K562 (cell line): ENCODE results near the gene ISYNA1. TPM values are rescaled to one million over a fixed set of nuclear protein-coding genes. Genes with fewer than 3 reads are reported as not detected.

Experiments used
- BRCA1 ChIP-seq, 2 experiments: fragments of 450-650 bp in 1 of 2; sonication (generic) in 1 of 2; formaldehyde crosslinking in 1 of 2; IDR thresholded peaks; 2 replicates each; pipeline versions ENCODE4 v1.5.0 to v1.6.1; 2017 to 2020; ENCODE audit warnings: mild to moderate bottlenecking in 1 of 2, missing genetic modification reagents in 1 of 2
- CCNT2 ChIP-seq: IDR thresholded peaks from 2 replicates; pipeline ENCODE4 v1.6.1; 2011; ENCODE audit warnings: borderline replicate concordance, low read depth, mild to moderate bottlenecking, moderate library complexity, mixed read lengths, low read length; ENCODE audit not compliant: insufficient read length; ENCODE audit errors: extremely low read depth
- CREB1 ChIP-seq, 2 experiments: sonication (generic) in 1 of 2; formaldehyde crosslinking in 1 of 2; IDR thresholded peaks; 2 replicates each; pipeline versions ENCODE4 v1.6.1 to v1.8.0; 2012 to 2022; ENCODE audit warnings: inconsistent platforms in 1 of 2, mild to moderate bottlenecking in 1 of 2, missing genetic modification reagents in 1 of 2, moderate library complexity in 1 of 2
- GTF2F1 ChIP-seq: IDR thresholded peaks from 2 replicates; pipeline ENCODE4 v1.6.1; 2011; ENCODE audit warnings: low read depth, low read length, improper control_type of control experiment
- MAZ ChIP-seq, 2 experiments: fragments of 450-650 bp in 1 of 2; sonication (generic) in 1 of 2; formaldehyde crosslinking; IDR thresholded peaks in 1 of 2; conservative IDR thresholded peaks in 1 of 2; 2 replicates each; pipeline versions ENCODE4 v1.4.0 to v1.5.0; 2020; ENCODE audit warnings: mild to moderate bottlenecking in 1 of 2, missing genetic modification reagents in 1 of 2
- MIER1 ChIP-seq: fragments of 450-650 bp; IDR thresholded peaks from 2 replicates; pipeline ENCODE4 v1.6.1; 2016; ENCODE audit warnings: antibody characterized with exemption, mild to moderate bottlenecking, low read depth
- MLLT1 ChIP-seq, 2 experiments: fragments of 450-650 bp; IDR thresholded peaks; 2 replicates each; pipeline ENCODE4 v1.6.1; 2016
- NFYB ChIP-seq: IDR thresholded peaks from 2 replicates; pipeline ENCODE4 v1.6.1; 2011; ENCODE audit warnings: mild to moderate bottlenecking, moderate library complexity; ENCODE audit not compliant: insufficient read length; ENCODE audit errors: extremely low read depth
- POLR2AphosphoS2 ChIP-seq: IDR thresholded peaks from 2 replicates; pipeline ENCODE4 v1.6.1; 2012; ENCODE audit warnings: low read length, improper control_type of control experiment
- RAD51 ChIP-seq: fragments of 450-650 bp; IDR thresholded peaks from 2 replicates; pipeline ENCODE4 v1.7.1; 2016; ENCODE audit warnings: low read depth, mild to moderate bottlenecking, borderline replicate concordance
- SAFB2 ChIP-seq: fragments of 200-400 bp; formaldehyde crosslinking; IDR thresholded peaks from 2 replicates; pipeline ENCODE4 v1.6.1; 2018; ENCODE audit warnings: borderline replicate concordance, low read length, low read depth, moderate library complexity; ENCODE audit not compliant: severe bottlenecking
- TARDBP ChIP-seq: fragments of 450-650 bp; IDR thresholded peaks from 2 replicates; pipeline ENCODE4 v1.6.1; 2016
- TCF7 ChIP-seq: sonication (generic); IDR thresholded peaks from 2 replicates; pipeline ENCODE4 v1.6.1; 2016; ENCODE audit warnings: antibody characterized with exemption, borderline replicate concordance
- TEAD2 ChIP-seq: fragments of 450-650 bp; IDR thresholded peaks from 2 replicates; pipeline ENCODE4 v1.6.1; 2016; ENCODE audit warnings: missing genetic modification characterization, control low read depth, missing compliant biosample characterization
- TSC22D4 ChIP-seq: fragments of 450-650 bp; IDR thresholded peaks from 2 replicates; pipeline ENCODE4 v1.6.1; 2016; ENCODE audit warnings: missing genetic modification characterization, missing biosample characterization, control low read depth
- ZNF121 ChIP-seq: sonication (generic); formaldehyde crosslinking; conservative IDR thresholded peaks from 2 replicates; pipeline ENCODE4 v1.8.0; 2022; ENCODE audit warnings: missing genetic modification reagents
- ZNF217 ChIP-seq: sonication (generic); formaldehyde crosslinking; IDR thresholded peaks from 2 replicates; pipeline ENCODE4 v1.8.0; 2022; ENCODE audit warnings: mild to moderate bottlenecking, missing genetic modification reagents
- ZNF324 ChIP-seq: fragments of 250-450 bp; sonication (Bioruptor Pico); IDR thresholded peaks from 2 replicates; pipeline ENCODE4 v1.4.0; 2020; ENCODE audit warnings: mild to moderate bottlenecking
- polyA plus RNA-seq, 8 experiments: library from polyadenylated mRNA; depleted of rRNA in 4 of 8; stranded (reverse) in 5 of 8; unstranded in 3 of 8; fragments of >200 nt; fragmentation: Nextera tagmentation in 2 of 8; fragmentation: Illumina TruSeq in 1 of 8; extraction: Ambion mirVana in 2 of 8; extraction: Trizol in 1 of 8; gene quantifications; 2 replicates each; pipeline versions ENCODE4 v1.2.1 to v1.2.3, GENCODE V29; 2011 to 2014; ENCODE audit warnings: inconsistent platforms in 1 of 8, missing spikeins in 1 of 8
- total RNA-seq, 7 experiments: library from RNA; depleted of rRNA in 6 of 7; stranded (reverse); fragments of >200 nt in 6 of 7; fragmentation: Illumina TruSeq in 2 of 7; extraction: Trizol in 2 of 7; gene quantifications; 2 replicates each; pipeline versions ENCODE4 v1.2.1 to v1.2.3, GENCODE V29; 2011 to 2021; ENCODE audit warnings: low replicate concordance in 1 of 7
- TF ChIP-seq, protein P1 (sequence below), 2 experiments: fragments of 450-650 bp in 1 of 2; sonication (generic) in 1 of 2; formaldehyde crosslinking in 1 of 2; IDR thresholded peaks in 1 of 2; conservative IDR thresholded peaks in 1 of 2; 2 replicates each; pipeline versions ENCODE4 v1.6.1 to v1.8.1; 2016 to 2023; ENCODE audit warnings: mild to moderate bottlenecking in 2 of 2, moderate library complexity in 2 of 2, inconsistent platforms in 1 of 2, missing genetic modification reagents in 1 of 2
- TF ChIP-seq, protein P2 (sequence below): fragments of 250-450 bp; sonication (Bioruptor Pico); IDR thresholded peaks from 2 replicates; pipeline ENCODE4 v1.5.0; 2021; ENCODE audit warnings: mild to moderate bottlenecking, borderline replicate concordance
- TF ChIP-seq, protein P3 (sequence below): sonication (generic); formaldehyde crosslinking; IDR thresholded peaks from 2 replicates; pipeline ENCODE4 v1.9.0; 2022; ENCODE audit warnings: mild to moderate bottlenecking, missing genetic modification reagents

The ISYNA1 gene
- total and polyA plus RNA-seq, 9 of the 15 experiments (the other 6 are each of a cell fraction or from before 2014, with no cell fraction given) = 21.8 to 460 (median 93.2) TPM

DNA sequence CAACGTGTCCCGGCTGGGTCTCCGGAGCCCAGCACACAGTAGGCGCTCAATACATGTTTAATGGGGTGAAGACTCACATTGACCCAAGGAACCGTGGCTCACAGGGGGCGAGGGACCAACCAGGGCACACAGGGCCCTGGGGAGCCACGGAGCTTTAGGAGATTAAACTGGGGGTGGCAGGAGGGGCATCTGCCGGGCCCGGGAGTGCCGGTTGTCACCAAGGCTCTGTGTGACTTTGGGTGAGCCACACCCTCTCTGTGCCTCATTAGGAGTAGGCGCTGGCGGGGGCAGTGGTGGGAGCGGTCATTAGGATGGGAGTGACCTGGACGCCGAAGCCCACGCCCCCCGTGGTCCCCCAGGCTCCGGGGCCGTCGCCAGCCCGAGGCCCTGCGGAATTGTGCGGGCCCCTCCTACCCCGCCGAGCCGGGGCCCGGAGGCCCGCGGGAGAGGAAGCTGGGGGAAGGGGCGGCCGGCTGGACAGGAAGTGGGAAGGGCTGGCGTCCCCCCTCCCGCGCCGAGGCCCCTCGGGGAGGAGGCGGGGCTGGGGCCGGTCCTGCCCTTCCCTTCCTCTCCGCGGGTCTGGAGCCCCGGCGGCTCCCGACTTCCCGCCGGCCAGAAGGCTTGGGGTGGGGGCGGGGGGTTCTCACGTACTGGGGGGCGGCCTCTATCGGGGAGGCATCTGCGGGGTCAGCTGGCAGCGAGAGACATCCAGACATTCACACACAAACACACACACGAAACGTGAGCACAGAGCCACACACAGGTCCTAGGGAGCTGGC lies 20.5 kb downstream of the ISYNA1 start (continued):
- TF ChIP-seq BRCA1 (IDR thresholded peaks at IDR 0.05) (no peak), BRCA1 (CRISPR knock-in tag; IDR thresholded peaks at IDR 0.05) (no peak), CCNT2 (peak; percentile 84), MAZ (CRISPR knock-in tag; conservative IDR thresholded peaks at IDR 0.05 in 1 of 2, IDR thresholded peaks at IDR 0.05 in 1 of 2) (peak; percentile 87 to 92), MIER1 (peak; percentile 36; the same call in 1 of the 2 replicates), TSC22D4 (tag) (no peak), NFYB (no peak), ZNF121 (CRISPR knock-in tag) (no peak), ZNF217 (CRISPR knock-in tag) (no peak), CREB1 (IDR thresholded peaks at IDR 0.05) (no peak; the same call in 1 of the 2 replicates), CREB1 (CRISPR knock-in tag; IDR thresholded peaks at IDR 0.05) (no peak), GTF2F1 (no peak), MLLT1 (IDR thresholded peaks at IDR 0.05) (no peak), POLR2AphosphoS2 (no peak), ZNF324 (CRISPR knock-in tag) (no peak), TARDBP (no peak), TCF7 (no peak), RAD51 (peak; percentile 25; the same call in 1 of the 2 replicates), TEAD2 (tag) (no peak), SAFB2 (no peak)
- TF ChIP-seq, protein P1, sequence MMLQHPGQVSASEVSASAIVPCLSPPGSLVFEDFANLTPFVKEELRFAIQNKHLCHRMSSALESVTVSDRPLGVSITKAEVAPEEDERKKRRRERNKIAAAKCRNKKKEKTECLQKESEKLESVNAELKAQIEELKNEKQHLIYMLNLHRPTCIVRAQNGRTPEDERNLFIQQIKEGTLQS (IDR thresholded peaks at IDR 0.05) = no peak
- TF ChIP-seq, protein P1 (CRISPR knock-in tag; conservative IDR thresholded peaks at IDR 0.05) = no peak
- TF ChIP-seq, protein P2, sequence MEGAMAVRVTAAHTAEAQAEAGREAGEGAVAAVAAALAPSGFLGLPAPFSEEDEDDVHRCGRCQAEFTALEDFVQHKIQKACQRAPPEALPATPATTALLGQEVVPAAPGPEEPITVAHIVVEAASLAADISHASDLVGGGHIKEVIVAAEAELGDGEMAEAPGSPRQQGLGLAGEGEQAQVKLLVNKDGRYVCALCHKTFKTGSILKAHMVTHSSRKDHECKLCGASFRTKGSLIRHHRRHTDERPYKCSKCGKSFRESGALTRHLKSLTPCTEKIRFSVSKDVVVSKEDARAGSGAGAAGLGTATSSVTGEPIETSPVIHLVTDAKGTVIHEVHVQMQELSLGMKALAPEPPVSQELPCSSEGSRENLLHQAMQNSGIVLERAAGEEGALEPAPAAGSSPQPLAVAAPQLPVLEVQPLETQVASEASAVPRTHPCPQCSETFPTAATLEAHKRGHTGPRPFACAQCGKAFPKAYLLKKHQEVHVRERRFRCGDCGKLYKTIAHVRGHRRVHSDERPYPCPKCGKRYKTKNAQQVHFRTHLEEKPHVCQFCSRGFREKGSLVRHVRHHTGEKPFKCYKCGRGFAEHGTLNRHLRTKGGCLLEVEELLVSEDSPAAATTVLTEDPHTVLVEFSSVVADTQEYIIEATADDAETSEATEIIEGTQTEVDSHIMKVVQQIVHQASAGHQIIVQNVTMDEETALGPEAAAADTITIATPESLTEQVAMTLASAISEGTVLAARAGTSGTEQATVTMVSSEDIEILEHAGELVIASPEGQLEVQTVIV (CRISPR knock-in tag) = peak; percentile 7; the same call in 1 of the 2 replicates
- TF ChIP-seq, protein P3, sequence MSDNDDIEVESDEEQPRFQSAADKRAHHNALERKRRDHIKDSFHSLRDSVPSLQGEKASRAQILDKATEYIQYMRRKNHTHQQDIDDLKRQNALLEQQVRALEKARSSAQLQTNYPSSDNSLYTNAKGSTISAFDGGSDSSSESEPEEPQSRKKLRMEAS (CRISPR knock-in tag) = no peak; the same call in 1 of the 2 replicates
